GM12891 (cell line): Measurements from ENCODE around the gene MBD2.

ENCODE experiments used
- POLR2A ChIP-seq: IDR thresholded peaks from 2 replicates; pipeline ENCODE4 v1.6.1; 2011; ENCODE audit warnings: low read depth, low read length, control low read depth
- POLR2AphosphoS5 ChIP-seq: IDR thresholded peaks from 2 replicates; pipeline ENCODE4 v1.6.1; 2011; ENCODE audit warnings: low read depth, low read length, control low read depth
- POU2F2 ChIP-seq: IDR thresholded peaks from 2 replicates; pipeline ENCODE4 v1.6.1; 2011; ENCODE audit warnings: low read depth, mild to moderate bottlenecking, control low read depth, low read length, moderate library complexity
- SPI1 ChIP-seq: IDR thresholded peaks from 2 replicates; pipeline ENCODE4 v1.6.1; 2011; ENCODE audit warnings: low read depth, low read length, control low read depth
- TAF1 ChIP-seq: IDR thresholded peaks from 2 replicates; pipeline ENCODE4 v1.6.1; 2011; ENCODE audit warnings: low read depth, low read length, control low read depth

DNA sequence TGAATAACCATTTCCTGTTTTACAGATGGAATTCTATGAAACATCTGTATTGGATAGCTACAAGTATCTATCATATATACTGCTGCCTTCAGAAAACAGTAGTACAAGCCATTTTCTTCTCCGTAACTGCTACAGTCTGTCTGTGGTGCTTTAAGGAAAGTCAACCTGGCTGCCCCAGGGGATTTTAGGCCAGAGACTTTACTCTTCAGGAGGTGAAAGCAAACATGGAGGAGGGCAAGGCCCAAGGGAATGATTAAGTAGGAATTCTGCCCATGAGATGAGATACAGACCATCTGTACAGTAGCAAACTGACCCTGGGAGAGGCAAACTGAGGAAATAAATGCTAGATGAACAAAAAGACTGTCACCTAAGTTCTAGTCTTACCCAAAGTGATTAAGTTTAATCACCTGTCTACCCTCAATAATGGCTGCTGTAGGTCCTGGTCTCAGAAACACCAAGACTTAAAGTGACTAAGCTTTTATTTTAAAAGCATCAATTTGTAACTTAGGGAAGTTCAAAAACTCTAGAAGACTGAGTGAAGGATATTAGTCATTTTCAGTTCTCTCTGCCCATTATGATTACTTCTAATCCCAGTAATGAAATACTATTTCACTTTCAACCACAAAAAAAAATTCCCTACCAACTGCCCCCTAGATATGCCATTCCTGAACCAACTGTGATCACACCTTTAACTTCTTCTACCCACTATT is 14.8 kb downstream of the MBD2 start:
- TF ChIP-seq POLR2AphosphoS5, result no peak
- TF ChIP-seq POLR2A, result no peak
- TF ChIP-seq TAF1, result no peak
- TF ChIP-seq SPI1, result no peak
- TF ChIP-seq POU2F2, result no peak
